PC-9 (cell line): Measurements from ENCODE around the gene GPR137B. TPM values are rescaled to one million over a fixed set of nuclear protein-coding genes. Genes with fewer than 3 reads are reported as not detected.

ENCODE experiments used
- BruUV-seq: library from RNA; stranded (reverse); fragments of 400-500 nt; replicated peaks from 2 replicates; lab custom pipeline; 2021; lab: Mats Ljungman, UMichigan
- CTCF ChIA-PET: fragments of 300-600 bp; sonication (Branson Sonifier 250); formaldehyde crosslinking; loops from one replicate; lab custom pipeline; 2022; ENCODE audit warnings: antibody characterized with exemption; lab: Charles Lee
- POLR2A ChIA-PET: fragments of 300-600 bp; sonication (Branson Sonifier 250); formaldehyde crosslinking; loops from one replicate; lab custom pipeline; 2022; ENCODE audit warnings: antibody characterized with exemption; ENCODE audit not compliant: unreplicated experiment; lab: Charles Lee
- DNase-seq, 2 experiments: peaks; one replicate each; pipeline versions ENCODE4 v3.0.0 to v3.0.0-alpha.2; 2015 to 2022; ENCODE audit warnings: mixed read lengths in 1 of 2
- H2AFZ ChIP-seq: fragments of 200-600 bp; sonication (generic); 2 replicates; pipeline ENCODE4 v1.8.1; 2017; ENCODE audit warnings: antibody characterized with exemption
- H3F3A ChIP-seq: fragments of 200-600 bp; sonication (generic); 2 replicates; pipeline ENCODE4 v1.8.1; 2017; ENCODE audit warnings: antibody characterized with exemption, mild to moderate bottlenecking, low read depth; ENCODE audit not compliant: insufficient read depth
- H3K27ac ChIP-seq: fragments of 200-600 bp; sonication (generic); 2 replicates; pipeline ENCODE4 v1.6.1; 2016; ENCODE audit warnings: mixed run types
- H3K27me3 ChIP-seq: fragments of 200-600 bp; sonication (generic); 2 replicates; pipeline ENCODE4 v1.6.1; 2016; ENCODE audit warnings: low read depth, mixed run types; ENCODE audit not compliant: insufficient read depth
- H3K36me3 ChIP-seq: fragments of 200-600 bp; sonication (generic); 2 replicates; pipeline ENCODE4 v1.6.1; 2016; ENCODE audit warnings: low read depth, mixed run types
- H3K4me1 ChIP-seq: fragments of 200-600 bp; sonication (generic); replicated peaks from 2 replicates; pipeline ENCODE4 v1.6.1; 2016; ENCODE audit warnings: mixed run types; ENCODE audit not compliant: insufficient read depth
- H3K4me2 ChIP-seq: fragments of 200-600 bp; sonication (generic); 2 replicates; pipeline ENCODE4 v1.6.1; 2017; ENCODE audit warnings: mixed run types
- H3K4me3 ChIP-seq: fragments of 200-600 bp; sonication (generic); 2 replicates; pipeline ENCODE4 v1.6.1; 2016; ENCODE audit warnings: mixed run types
- H3K79me2 ChIP-seq: fragments of 200-600 bp; sonication (generic); 2 replicates; pipeline ENCODE4 v1.6.1; 2017; ENCODE audit warnings: low read depth, mixed run types
- H3K9me2 ChIP-seq: fragments of 200-600 bp; sonication (generic); 2 replicates; pipeline ENCODE4 v1.8.1; 2017; ENCODE audit warnings: mild to moderate bottlenecking; ENCODE audit not compliant: insufficient read depth
- H3K9me3 ChIP-seq: fragments of 200-600 bp; sonication (generic); 2 replicates; pipeline ENCODE4 v1.8.1; 2016; ENCODE audit warnings: low read depth; ENCODE audit not compliant: insufficient read depth
- H4K20me1 ChIP-seq: fragments of 200-600 bp; sonication (generic); 2 replicates; pipeline ENCODE4 v1.8.1; 2017; ENCODE audit not compliant: insufficient read depth
- EZH2 ChIP-seq: fragments of 200-600 bp; sonication (generic); IDR thresholded peaks from 2 replicates; pipeline ENCODE4 v1.8.0; 2017; ENCODE audit warnings: antibody characterized with exemption, low read depth
- intact Hi-C: fragments of 100-400 bp; cut with micrococcal nuclease; formaldehyde crosslinking; loops from one replicate; pipeline ENCODE4 v1.10.0; 2022; ENCODE audit not compliant: unreplicated experiment
- total RNA-seq: library from RNA; stranded (reverse); gene quantifications from 2 replicates; pipeline ENCODE4 v1.2.3, GENCODE V29; 2021
- TF ChIP-seq, protein P1 (sequence below): fragments of 200-600 bp; sonication (generic); conservative IDR thresholded peaks from 2 replicates; pipeline ENCODE4 v1.6.1; 2017; ENCODE audit warnings: mixed run types, antibody characterized with exemption, mild to moderate bottlenecking, moderate library complexity

Gene GPR137B
- total RNA-seq, 1 experiment from 2014 or later = not detected

DNA sequence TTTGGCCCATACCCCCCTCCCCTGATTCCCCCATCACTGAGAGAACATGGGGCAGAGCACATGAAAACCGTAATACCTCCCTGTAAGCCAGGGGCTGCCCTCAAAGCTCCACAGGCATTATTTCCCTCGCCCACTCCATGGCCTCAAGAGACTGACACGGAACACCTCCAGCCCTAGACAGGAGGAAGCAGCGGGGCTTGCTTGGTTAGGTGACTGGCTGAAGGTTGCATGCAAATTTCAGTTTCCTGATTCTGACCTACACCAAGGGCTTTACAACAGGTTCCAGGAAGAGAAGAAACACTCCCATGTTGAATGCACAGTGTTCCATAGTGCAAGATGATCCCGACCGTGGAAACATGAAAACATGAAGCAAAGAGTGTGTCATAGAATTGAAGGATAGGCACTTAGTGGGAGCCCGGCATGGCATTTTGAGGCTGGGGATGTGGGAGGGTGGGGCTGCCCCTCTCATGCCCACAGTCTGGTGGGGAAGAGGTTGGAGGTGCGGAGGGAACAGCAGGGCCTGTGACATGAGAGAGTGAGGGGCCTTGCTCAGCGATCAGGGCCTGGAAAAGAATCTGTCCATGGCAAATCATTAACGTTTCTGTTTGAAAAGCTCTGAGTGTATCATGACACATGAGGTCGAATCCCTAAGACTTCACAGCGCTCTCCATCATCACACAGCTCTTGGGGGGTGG is 33.5 kb downstream of the GPR137B start:
- no peak overlapping the region for H3K4me2 ChIP-seq
- no peak overlapping the region for H2AFZ ChIP-seq
- no peaks in the 10 kb centered on the region for H3F3A ChIP-seq
- H3K79me2 ChIP-seq = no peaks in the 10 kb centered on the region
- ChIA-PET POLR2A (no interaction called here), CTCF (no interaction called here)
- H3K4me3 ChIP-seq = no peak overlapping the region
- H3K9me2 ChIP-seq = no peaks in the 10 kb centered on the region
- H3K9me3 ChIP-seq = no peaks in the 10 kb centered on the region
- TF ChIP-seq, protein P1, sequence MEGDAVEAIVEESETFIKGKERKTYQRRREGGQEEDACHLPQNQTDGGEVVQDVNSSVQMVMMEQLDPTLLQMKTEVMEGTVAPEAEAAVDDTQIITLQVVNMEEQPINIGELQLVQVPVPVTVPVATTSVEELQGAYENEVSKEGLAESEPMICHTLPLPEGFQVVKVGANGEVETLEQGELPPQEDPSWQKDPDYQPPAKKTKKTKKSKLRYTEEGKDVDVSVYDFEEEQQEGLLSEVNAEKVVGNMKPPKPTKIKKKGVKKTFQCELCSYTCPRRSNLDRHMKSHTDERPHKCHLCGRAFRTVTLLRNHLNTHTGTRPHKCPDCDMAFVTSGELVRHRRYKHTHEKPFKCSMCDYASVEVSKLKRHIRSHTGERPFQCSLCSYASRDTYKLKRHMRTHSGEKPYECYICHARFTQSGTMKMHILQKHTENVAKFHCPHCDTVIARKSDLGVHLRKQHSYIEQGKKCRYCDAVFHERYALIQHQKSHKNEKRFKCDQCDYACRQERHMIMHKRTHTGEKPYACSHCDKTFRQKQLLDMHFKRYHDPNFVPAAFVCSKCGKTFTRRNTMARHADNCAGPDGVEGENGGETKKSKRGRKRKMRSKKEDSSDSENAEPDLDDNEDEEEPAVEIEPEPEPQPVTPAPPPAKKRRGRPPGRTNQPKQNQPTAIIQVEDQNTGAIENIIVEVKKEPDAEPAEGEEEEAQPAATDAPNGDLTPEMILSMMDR = no peak
- TF ChIP-seq EZH2 = no peak
- no peaks in the 10 kb centered on the region for H3K4me1 ChIP-seq
- intact Hi-C loops = no loop called here
- no peaks in the 10 kb centered on the region for H4K20me1 ChIP-seq
- no peaks in the 10 kb centered on the region for H3K36me3 ChIP-seq
- H3K27ac ChIP-seq = no peak overlapping the region
- no peak for DNase-seq
- BruUV-seq = no TSS peak
- peaks cover 31% of the 10 kb centered on the region; the same call in 1 of the 2 replicates for H3K27me3 ChIP-seq

DNA sequence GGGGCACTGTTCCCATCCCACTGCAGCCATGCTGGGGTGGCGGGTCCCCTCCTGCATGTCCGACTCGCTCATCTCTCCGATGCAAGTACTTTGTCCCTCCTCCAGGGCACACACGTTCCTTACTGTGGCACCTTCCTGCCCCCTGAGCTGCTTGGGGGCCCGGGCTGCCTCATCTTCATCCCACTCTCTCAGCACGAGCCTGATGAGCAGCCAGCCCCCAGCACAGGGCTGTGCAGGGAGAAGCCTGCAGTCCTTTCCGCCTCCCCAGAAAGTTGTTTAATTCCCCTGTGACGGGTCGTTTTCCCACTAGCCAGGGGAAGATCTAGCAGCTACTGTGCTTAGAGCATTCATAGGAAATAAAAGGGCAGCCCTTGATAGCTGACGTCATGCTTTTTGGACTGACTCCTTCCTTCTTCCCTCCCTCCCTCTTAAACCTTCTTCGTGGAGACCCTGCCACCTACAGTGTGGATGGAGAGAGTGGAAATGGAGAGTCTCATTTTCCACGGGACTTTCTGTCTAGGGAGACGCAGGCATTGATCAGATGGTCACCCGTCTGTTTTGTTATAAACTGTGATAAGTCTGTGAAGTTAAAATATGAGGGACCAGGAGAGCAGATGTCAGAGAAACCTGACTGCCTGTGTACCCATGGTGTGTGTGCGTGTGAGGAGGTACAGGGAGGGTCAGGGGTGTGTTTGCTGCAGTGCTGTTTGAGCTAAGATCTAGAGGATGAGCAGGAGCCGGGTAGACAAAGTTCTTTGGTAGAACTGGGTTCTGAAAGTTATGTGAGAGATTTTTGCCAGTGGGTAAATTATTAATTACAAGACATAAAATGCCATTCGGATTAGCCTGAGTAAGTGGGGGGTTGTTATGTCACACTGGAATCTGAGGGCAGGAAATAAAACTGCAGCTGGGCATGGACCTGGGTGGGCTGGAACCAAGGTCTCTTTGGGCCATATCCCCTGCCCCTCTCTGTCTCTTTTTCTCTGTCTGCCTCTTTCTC is 34.3 kb downstream of the GPR137B start:
- BruUV-seq = no TSS peak
- peaks cover 31% of the 10 kb centered on the region; the same call in 1 of the 2 replicates for H3K27me3 ChIP-seq
- H3K79me2 ChIP-seq = no peaks in the 10 kb centered on the region
- no peaks in the 10 kb centered on the region for H3F3A ChIP-seq
- intact Hi-C loops = no loop called here
- no peaks in the 10 kb centered on the region for H3K9me2 ChIP-seq
- no peak for TF ChIP-seq EZH2
- TF ChIP-seq, protein P1 = no peak
- H2AFZ ChIP-seq = no peak overlapping the region
- H4K20me1 ChIP-seq = no peaks in the 10 kb centered on the region
- ChIA-PET POLR2A (no interaction called here), CTCF (no interaction called here)
- H3K27ac ChIP-seq = no peak overlapping the region
- DNase-seq = no peak
- H3K4me1 ChIP-seq = no peaks in the 10 kb centered on the region
- H3K9me3 ChIP-seq = no peaks in the 10 kb centered on the region
- no peak overlapping the region for H3K4me3 ChIP-seq
- no peak overlapping the region for H3K4me2 ChIP-seq
- H3K36me3 ChIP-seq = no peaks in the 10 kb centered on the region

DNA sequence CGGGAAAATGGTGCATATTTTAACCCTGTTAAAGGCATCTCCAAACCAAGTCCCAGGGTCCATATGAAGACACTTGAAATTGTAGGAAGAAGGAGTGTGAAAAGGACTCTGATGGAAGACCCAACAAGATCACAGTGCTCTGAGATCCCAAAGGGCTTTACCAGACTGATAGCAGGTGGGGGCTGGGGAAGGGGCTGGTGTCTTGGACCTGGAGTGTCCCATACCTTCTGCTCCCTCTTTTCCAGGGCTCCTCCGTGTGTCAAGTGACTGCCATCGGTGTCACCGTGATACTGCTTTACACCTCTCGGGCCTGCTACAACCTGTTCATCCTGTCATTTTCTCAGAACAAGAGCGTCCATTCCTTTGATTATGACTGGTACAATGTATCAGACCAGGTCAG is 37.3 kb downstream of the GPR137B start:
- H3K27me3 ChIP-seq = peaks cover 27% of the 10 kb centered on the region; the same call in 1 of the 2 replicates
- no peak for DNase-seq
- H3K79me2 ChIP-seq = no peaks in the 10 kb centered on the region
- TF ChIP-seq, protein P1 = no peak
- no peak for TF ChIP-seq EZH2
- no peaks in the 10 kb centered on the region for H3K4me1 ChIP-seq
- no peak overlapping the region for H2AFZ ChIP-seq
- H3K4me3 ChIP-seq = no peak overlapping the region
- ChIA-PET CTCF (no interaction called here), POLR2A (no interaction called here)
- no peak overlapping the region for H3K4me2 ChIP-seq
- H3K36me3 ChIP-seq = no peaks in the 10 kb centered on the region
- intact Hi-C loops = no loop called here
- H3K9me2 ChIP-seq = no peaks in the 10 kb centered on the region
- H3K27ac ChIP-seq = no peak overlapping the region
- H4K20me1 ChIP-seq = no peaks in the 10 kb centered on the region
- no peaks in the 10 kb centered on the region for H3K9me3 ChIP-seq
- no TSS peak for BruUV-seq
- H3F3A ChIP-seq = no peaks in the 10 kb centered on the region
